RWPE2 (cell line): ENCODE results near the gene SALL3.

Experiments
- ATAC-seq: fragments of 200-7000 bp; cut with Tn5 transposase; 3 replicates; pipeline ENCODE4 v1.9.1; 2021; ENCODE audit warnings: low read depth
- DNase-seq: peaks from one replicate; pipeline ENCODE4 v3.0.0-alpha.2; 2020; ENCODE audit warnings: low spot score
- H3K27ac ChIP-seq: fragments of 450-650 bp; 2 replicates; pipeline ENCODE4 v1.5.1; 2017; ENCODE audit warnings: mild to moderate bottlenecking; ENCODE audit not compliant: poor library complexity, severe bottlenecking
- H3K27me3 ChIP-seq: fragments of 250-450 bp; sonication (Bioruptor Pico); 2 replicates; pipeline ENCODE4 v1.5.1; 2021; ENCODE audit warnings: mild to moderate bottlenecking, moderate library complexity; ENCODE audit not compliant: insufficient read depth, poor library complexity, severe bottlenecking
- H3K36me3 ChIP-seq: fragments of 250-450 bp; sonication (Bioruptor Pico); 2 replicates; pipeline ENCODE4 v1.5.1; 2020; ENCODE audit warnings: low read depth, mild to moderate bottlenecking, moderate library complexity
- H3K4me1 ChIP-seq: fragments of 250-450 bp; sonication (Bioruptor Pico); 2 replicates; pipeline ENCODE4 v1.5.1; 2021; ENCODE audit warnings: mild to moderate bottlenecking, moderate library complexity; ENCODE audit not compliant: insufficient read depth, poor library complexity, severe bottlenecking
- H3K4me3 ChIP-seq: fragments of 250-450 bp; sonication (Bioruptor Pico); 2 replicates; pipeline ENCODE4 v1.5.1; 2021; ENCODE audit warnings: mild to moderate bottlenecking, moderate library complexity; ENCODE audit not compliant: severe bottlenecking
- H3K9me3 ChIP-seq: fragments of 250-450 bp; sonication (Bioruptor Pico); 2 replicates; pipeline ENCODE4 v1.5.1; 2021; ENCODE audit warnings: mild to moderate bottlenecking, moderate library complexity; ENCODE audit not compliant: severe bottlenecking
- CTCF ChIP-seq: fragments of 450-650 bp; IDR thresholded peaks from one replicate; pipeline ENCODE4 v1.5.1; 2017; ENCODE audit warnings: mild to moderate bottlenecking, moderate library complexity; ENCODE audit not compliant: poor library complexity, severe bottlenecking

SALL3 gene

GRCh38 chr18:78979730-78980278 lies at the start of gene SALL3:
Gene SALL3, plus strand, starts transcription at chr18:78979818. Its CDS starts 457 bp downstream, at chr18:78980275.
- Histone ChIP-seq H3K9me3 (no peaks in the 10 kb centered on the region), H3K36me3 (no peaks in the 10 kb centered on the region), H3K27ac (no peak within 1 kb of the TSS), H3K4me3 (no peak within 1 kb of the TSS), H3K27me3 (peaks cover 75% of the 10 kb centered on the region), H3K4me1 (no peaks in the 10 kb centered on the region)
- TF ChIP-seq CTCF = no peak
- ATAC-seq = no peak
- no peak for DNase-seq

GRCh38 chr18:78932281-78932680 lies 47.3 kb upstream of the SALL3 start:
- no peak for TF ChIP-seq CTCF
- H3K27me3 ChIP-seq = peaks cover 3% of the 10 kb centered on the region
- no peak overlapping the region for H3K27ac ChIP-seq
- H3K36me3 ChIP-seq = no peaks in the 10 kb centered on the region
- ATAC-seq (no peak), DNase-seq (no peak)
- H3K4me1 ChIP-seq = no peaks in the 10 kb centered on the region
- no peak overlapping the region for H3K4me3 ChIP-seq
- no peaks in the 10 kb centered on the region for H3K9me3 ChIP-seq

- H3K27ac ChIP-seq = no peak overlapping the region
- ATAC-seq (no peak), DNase-seq (no peak)
- no peaks in the 10 kb centered on the region for H3K9me3 ChIP-seq
- H3K4me1 ChIP-seq = no peaks in the 10 kb centered on the region
- H3K36me3 ChIP-seq = no peaks in the 10 kb centered on the region
- no peak for TF ChIP-seq CTCF
- no peak overlapping the region for H3K4me3 ChIP-seq
- peaks cover 3% of the 10 kb centered on the region for H3K27me3 ChIP-seq
Measured at GRCh38 chr18:78934003-78934402, 45.6 kb upstream of the SALL3 start.

- peaks cover 3% of the 10 kb centered on the region for H3K27me3 ChIP-seq
- no peak for TF ChIP-seq CTCF
- no peaks in the 10 kb centered on the region for H3K4me1 ChIP-seq
- no peak overlapping the region for H3K27ac ChIP-seq
- no peaks in the 10 kb centered on the region for H3K36me3 ChIP-seq
- H3K9me3 ChIP-seq = no peaks in the 10 kb centered on the region
- ATAC-seq (no peak), DNase-seq (no peak)
- H3K4me3 ChIP-seq = no peak overlapping the region
Measured at GRCh38 chr18:78934551-78935225, 44.9 kb upstream of the SALL3 start.

- no peak for TF ChIP-seq CTCF
- no peak for DNase-seq
- H3K27ac ChIP-seq = no peak overlapping the region
- H3K4me3 ChIP-seq = no peak overlapping the region
- H3K27me3 ChIP-seq = peaks cover 3% of the 10 kb centered on the region
- no peaks in the 10 kb centered on the region for H3K4me1 ChIP-seq
- H3K9me3 ChIP-seq = no peaks in the 10 kb centered on the region
- no peak for ATAC-seq
- no peaks in the 10 kb centered on the region for H3K36me3 ChIP-seq
Measured at GRCh38 chr18:78935406-78935805, 44.2 kb upstream of the SALL3 start.
